Nephron progenitor cell (in vitro differentiated cells): Measurements from ENCODE around the gene MTRF1.
"Not testable (repeated sequence)": the region's sequence is repeated elsewhere in the genome, so short reads cannot be mapped to it uniquely, and the experiment has no call there.

Source experiments
- DNase-seq: peaks from one replicate; pipeline ENCODE4 v3.0.0; 2021
- H3K27ac Mint-ChIP-seq: 2 replicates; pipeline ENCODE4 v1.8.0; 2021; ENCODE audit warnings: mild to moderate bottlenecking, moderate library complexity, mixed read lengths
- H3K27me3 Mint-ChIP-seq: 2 replicates; pipeline ENCODE4 v1.8.0; 2021; ENCODE audit warnings: mild to moderate bottlenecking, low read depth, mixed read lengths; ENCODE audit not compliant: poor library complexity
- H3K36me3 Mint-ChIP-seq: 2 replicates; pipeline ENCODE4 v1.8.0; 2021; ENCODE audit warnings: low read depth, mixed read lengths
- H3K4me1 Mint-ChIP-seq: 2 replicates; pipeline ENCODE4 v1.8.0; 2021; ENCODE audit warnings: mixed read lengths
- H3K4me3 Mint-ChIP-seq: 2 replicates; pipeline ENCODE4 v1.8.0; 2021; ENCODE audit warnings: mild to moderate bottlenecking, moderate library complexity, mixed read lengths
- H3K9me3 Mint-ChIP-seq: 2 replicates; pipeline ENCODE4 v1.8.0; 2021; ENCODE audit warnings: mild to moderate bottlenecking, moderate library complexity, mixed read lengths
- TF ChIP-seq, protein P1 (sequence below): fragments of 200-600 bp; sonication (generic); IDR thresholded peaks from 2 replicates; pipeline ENCODE4 v1.5.0; 2021; ENCODE audit warnings: antibody characterized with exemption

Gene MTRF1

DNA sequence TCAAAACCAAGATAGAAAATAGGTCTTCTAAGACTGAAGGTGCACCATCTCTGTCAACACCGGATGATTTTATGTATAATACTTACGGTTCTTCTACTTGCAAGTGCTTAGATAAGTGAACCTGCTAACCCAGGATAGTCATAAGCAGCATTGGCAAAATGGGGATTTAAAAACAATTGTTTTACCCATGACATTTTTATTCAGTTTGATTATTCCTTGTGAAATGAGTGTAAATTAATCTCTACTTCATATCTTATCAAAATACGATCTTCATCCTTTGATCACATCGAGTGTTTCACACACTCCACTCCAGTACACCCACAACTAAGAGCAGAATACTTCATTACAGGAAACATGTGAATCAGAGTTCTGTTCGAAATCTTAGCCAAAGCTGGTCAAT is 23.0 kb upstream of the MTRF1 start:
- peaks cover 6% of the 10 kb centered on the region for H3K36me3 Mint-ChIP-seq
- no peak for DNase-seq
- H3K4me1 Mint-ChIP-seq: no peaks in the 10 kb centered on the region
- no peak overlapping the region for H3K27ac Mint-ChIP-seq
- H3K27me3 Mint-ChIP-seq: no peaks in the 10 kb centered on the region
- no peak overlapping the region for H3K4me3 Mint-ChIP-seq
- H3K9me3 Mint-ChIP-seq: peaks cover 7% of the 10 kb centered on the region
- TF ChIP-seq, protein P1, sequence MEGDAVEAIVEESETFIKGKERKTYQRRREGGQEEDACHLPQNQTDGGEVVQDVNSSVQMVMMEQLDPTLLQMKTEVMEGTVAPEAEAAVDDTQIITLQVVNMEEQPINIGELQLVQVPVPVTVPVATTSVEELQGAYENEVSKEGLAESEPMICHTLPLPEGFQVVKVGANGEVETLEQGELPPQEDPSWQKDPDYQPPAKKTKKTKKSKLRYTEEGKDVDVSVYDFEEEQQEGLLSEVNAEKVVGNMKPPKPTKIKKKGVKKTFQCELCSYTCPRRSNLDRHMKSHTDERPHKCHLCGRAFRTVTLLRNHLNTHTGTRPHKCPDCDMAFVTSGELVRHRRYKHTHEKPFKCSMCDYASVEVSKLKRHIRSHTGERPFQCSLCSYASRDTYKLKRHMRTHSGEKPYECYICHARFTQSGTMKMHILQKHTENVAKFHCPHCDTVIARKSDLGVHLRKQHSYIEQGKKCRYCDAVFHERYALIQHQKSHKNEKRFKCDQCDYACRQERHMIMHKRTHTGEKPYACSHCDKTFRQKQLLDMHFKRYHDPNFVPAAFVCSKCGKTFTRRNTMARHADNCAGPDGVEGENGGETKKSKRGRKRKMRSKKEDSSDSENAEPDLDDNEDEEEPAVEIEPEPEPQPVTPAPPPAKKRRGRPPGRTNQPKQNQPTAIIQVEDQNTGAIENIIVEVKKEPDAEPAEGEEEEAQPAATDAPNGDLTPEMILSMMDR: no peak

DNA sequence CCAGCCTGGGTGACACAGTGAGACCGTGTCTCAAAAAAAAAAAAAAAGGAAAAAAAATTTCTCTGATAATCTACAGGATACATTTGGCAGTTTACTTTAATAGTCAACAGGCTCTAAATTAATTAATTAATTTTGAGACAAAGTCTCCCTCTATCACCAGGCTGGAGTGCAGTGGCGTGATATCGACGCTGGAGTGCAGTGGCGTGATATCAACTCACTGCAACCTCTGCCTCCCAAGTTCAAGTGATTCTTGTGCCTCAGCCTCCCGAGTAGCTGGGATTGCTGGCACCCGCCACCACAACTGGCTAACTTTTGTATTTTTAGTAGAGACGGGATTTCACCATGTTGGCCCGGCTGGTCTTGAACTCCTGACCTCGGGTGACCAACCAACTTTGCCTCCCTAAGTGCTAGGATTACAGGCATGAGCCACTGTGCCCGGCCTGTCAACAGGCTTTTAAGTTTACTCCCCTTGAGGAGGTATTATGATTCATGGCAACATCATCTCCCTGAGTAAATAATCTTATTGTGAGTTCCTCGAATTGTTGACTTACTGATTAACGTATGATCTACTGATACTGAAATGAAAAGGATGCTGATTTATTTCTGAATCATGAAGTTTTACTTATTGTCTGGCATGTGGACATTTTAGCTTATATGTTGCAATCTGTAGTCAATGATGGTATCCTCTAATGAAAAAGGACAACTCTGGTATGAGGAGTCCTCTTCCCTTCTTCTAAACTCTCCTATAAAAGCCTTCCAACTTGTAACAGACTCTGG is 21.3 kb upstream of the MTRF1 start:
- H3K27me3 Mint-ChIP-seq: no peaks in the 10 kb centered on the region
- H3K4me3 Mint-ChIP-seq: no peak overlapping the region
- TF ChIP-seq, protein P1: no peak
- H3K9me3 Mint-ChIP-seq: peaks cover 4% of the 10 kb centered on the region
- H3K36me3 Mint-ChIP-seq: peaks cover 4% of the 10 kb centered on the region
- H3K27ac Mint-ChIP-seq: no peak overlapping the region
- H3K4me1 Mint-ChIP-seq: no peaks in the 10 kb centered on the region
- DNase-seq: no peak

DNA sequence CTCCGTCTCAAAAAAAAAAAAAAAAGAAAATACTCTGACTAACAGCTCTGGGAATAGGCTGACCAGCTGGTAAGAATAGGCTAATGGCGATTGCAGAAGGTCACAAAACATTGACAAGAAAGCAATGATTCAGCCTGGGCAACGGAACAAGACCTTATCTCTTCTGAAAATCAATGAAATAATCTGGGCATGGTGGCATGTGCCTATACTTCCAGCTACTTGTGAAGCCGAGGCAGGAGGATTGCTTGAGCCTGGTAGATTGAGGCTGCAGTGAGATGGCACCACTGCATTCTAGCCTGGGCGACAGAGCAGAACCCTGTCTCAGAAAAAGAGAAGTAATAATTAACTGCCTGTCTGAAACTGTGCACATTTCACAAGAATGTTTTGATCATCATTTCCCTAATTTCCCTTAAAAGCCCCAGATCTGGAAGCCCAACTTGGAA is 18.8 kb upstream of the MTRF1 start:
- H3K4me3 Mint-ChIP-seq: no peak overlapping the region

DNA sequence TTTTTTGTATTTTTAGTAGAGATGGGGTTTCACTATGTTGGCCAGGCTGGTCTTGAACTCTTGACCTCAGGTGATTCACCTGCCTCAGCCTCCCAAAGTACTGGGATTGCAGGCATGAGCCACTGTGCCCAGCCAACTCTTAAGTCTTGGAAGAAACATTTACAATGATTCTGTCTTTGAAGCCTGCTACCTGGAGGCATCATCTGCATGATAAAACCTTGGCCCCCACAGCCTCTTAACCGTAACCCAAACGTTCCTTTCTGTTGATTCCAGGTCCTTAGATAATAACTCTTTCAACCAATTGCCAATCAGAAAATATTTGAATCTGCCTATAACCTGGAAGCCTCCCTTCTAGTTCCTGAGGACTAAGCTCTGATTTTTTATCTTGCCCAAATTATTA is 15.8 kb upstream of the MTRF1 start:
- H3K27ac Mint-ChIP-seq: not testable (repeated sequence)

More for the DNA sequence above, 18.8 kb upstream of the MTRF1 start:
- no peaks in the 10 kb centered on the region for H3K27me3 Mint-ChIP-seq
- no peaks in the 10 kb centered on the region for H3K4me1 Mint-ChIP-seq
- peaks cover 4% of the 10 kb centered on the region for H3K36me3 Mint-ChIP-seq
- DNase-seq: no peak
- H3K9me3 Mint-ChIP-seq: peaks cover 4% of the 10 kb centered on the region
- no peak overlapping the region for H3K27ac Mint-ChIP-seq
- TF ChIP-seq, protein P1: no peak

DNA sequence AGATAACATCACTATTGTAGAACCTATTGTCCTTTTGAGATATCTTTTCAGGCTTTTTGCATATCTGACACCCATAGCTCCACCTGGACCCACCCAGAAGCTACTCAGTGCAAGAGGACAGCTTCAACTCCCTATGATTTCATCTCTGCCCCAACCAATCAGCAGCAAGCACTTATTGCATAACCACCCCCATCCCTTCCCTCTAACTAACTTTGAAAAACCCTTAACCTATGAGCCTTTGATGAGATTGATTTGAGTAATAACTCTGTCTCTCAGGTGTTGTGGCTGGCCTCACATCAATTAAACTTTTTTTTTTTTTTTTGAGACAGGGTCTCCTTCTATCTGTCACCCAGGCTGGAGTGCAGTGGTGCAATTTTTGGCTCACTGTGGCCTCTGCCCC is 13.4 kb upstream of the MTRF1 start:
- Mint-ChIP-seq H3K9me3 (peaks cover 6% of the 10 kb centered on the region), H3K36me3 (peaks cover 3% of the 10 kb centered on the region), H3K27me3 (peaks cover 6% of the 10 kb centered on the region), H3K4me3 (no peak overlapping the region), H3K4me1 (no peaks in the 10 kb centered on the region), H3K27ac (no peak overlapping the region)
- TF ChIP-seq, protein P1: no peak
- DNase-seq: no peak

More for the DNA sequence above, 15.8 kb upstream of the MTRF1 start:
- DNase-seq, H3K9me3 Mint-ChIP-seq, H3K27me3 Mint-ChIP-seq, H3K4me1 Mint-ChIP-seq, H3K36me3 Mint-ChIP-seq, H3K4me3 Mint-ChIP-seq: not testable (repeated sequence)

DNA sequence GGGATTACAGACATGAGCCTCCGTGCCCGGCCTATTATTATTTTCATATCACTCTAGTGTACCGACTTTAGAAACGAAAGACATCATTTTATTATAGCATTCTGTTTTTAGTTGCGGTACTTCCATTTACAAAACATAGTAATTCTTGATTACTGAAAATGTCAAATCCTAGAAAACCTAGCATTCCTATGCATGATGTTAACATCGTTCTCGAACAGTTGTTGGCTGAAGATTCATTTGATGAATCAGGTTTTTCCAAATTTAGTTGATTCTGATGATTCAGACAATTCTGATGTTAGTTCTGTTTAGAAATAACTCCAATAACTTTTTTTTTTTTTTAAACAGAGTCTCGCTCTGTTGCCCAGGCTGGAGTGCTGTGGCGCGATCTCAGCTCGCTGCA is 11.5 kb upstream of the MTRF1 start:
- peaks cover 5% of the 10 kb centered on the region for H3K36me3 Mint-ChIP-seq
- H3K27ac Mint-ChIP-seq: no peak overlapping the region
- TF ChIP-seq, protein P1: no peak
- DNase-seq: no peak
- H3K4me3 Mint-ChIP-seq: no peak overlapping the region
- H3K4me1 Mint-ChIP-seq: no peaks in the 10 kb centered on the region
- H3K27me3 Mint-ChIP-seq: peaks cover 6% of the 10 kb centered on the region
- H3K9me3 Mint-ChIP-seq: peaks cover 17% of the 10 kb centered on the region
